DOHH2 (cell line): Measurements from ENCODE around the gene FRYL.

Experiments
- H3F3A ChIP-seq: fragments of 200-600 bp; sonication (generic), shearing (Covaris generic); 2 replicates; pipeline ENCODE4 v1.6.0; 2016; ENCODE audit warnings: antibody characterized with exemption, mild to moderate bottlenecking; ENCODE audit not compliant: control insufficient read depth, insufficient read depth
- H3K27ac ChIP-seq: fragments of 200-600 bp; sonication (generic); 2 replicates; pipeline ENCODE4 v1.5.1; 2014; ENCODE audit warnings: low read depth, mild to moderate bottlenecking, low read length, moderate library complexity
- H3K27me3 ChIP-seq: fragments of 200-600 bp; sonication (generic); 2 replicates; pipeline ENCODE4 v1.6.1; 2014; ENCODE audit warnings: mild to moderate bottlenecking, low read length, mixed read lengths; ENCODE audit not compliant: control insufficient read depth
- H3K36me3 ChIP-seq: fragments of 200-600 bp; sonication (generic); 2 replicates; pipeline ENCODE4 v1.6.1; 2014; ENCODE audit warnings: mild to moderate bottlenecking, low read length, moderate library complexity, mixed read lengths; ENCODE audit not compliant: control insufficient read depth
- H3K4me1 ChIP-seq: fragments of 200-600 bp; sonication (generic); 2 replicates; pipeline ENCODE4 v1.6.1; 2014; ENCODE audit warnings: mild to moderate bottlenecking, low read length, mixed read lengths; ENCODE audit not compliant: control insufficient read depth
- H3K4me2 ChIP-seq: fragments of 200-600 bp; sonication (generic); 2 replicates; pipeline ENCODE4 v1.6.0; 2014; ENCODE audit warnings: mild to moderate bottlenecking, low read length, moderate library complexity
- H3K4me3 ChIP-seq: fragments of 200-600 bp; sonication (generic); 2 replicates; pipeline ENCODE4 v1.5.1; 2014; ENCODE audit warnings: mild to moderate bottlenecking, low read length, mixed read lengths
- H3K79me2 ChIP-seq: fragments of 200-600 bp; sonication (generic); 2 replicates; pipeline ENCODE4 v1.6.1; 2014; ENCODE audit warnings: mild to moderate bottlenecking, low read length, mixed read lengths; ENCODE audit not compliant: control insufficient read depth
- H3K9me2 ChIP-seq: fragments of 200-600 bp; sonication (generic); replicated peaks from 2 replicates; pipeline ENCODE4 v1.6.1; 2014; ENCODE audit warnings: mild to moderate bottlenecking, low read length, mixed read lengths; ENCODE audit not compliant: control insufficient read depth
- H3K9me3 ChIP-seq: fragments of 200-600 bp; sonication (generic); 2 replicates; pipeline ENCODE4 v1.6.1; 2014; ENCODE audit warnings: antibody characterized with exemption, low read length, mixed read lengths; ENCODE audit not compliant: control insufficient read depth, insufficient read depth
- H4K20me1 ChIP-seq: fragments of 200-600 bp; sonication (generic); 2 replicates; pipeline ENCODE4 v1.6.0; 2014; ENCODE audit warnings: low read depth, mild to moderate bottlenecking, antibody characterized with exemption, low read length, moderate library complexity; ENCODE audit not compliant: control insufficient read depth, insufficient read depth
- CTCF ChIP-seq: fragments of 200-600 bp; sonication (generic); IDR thresholded peaks from one replicate; pipeline ENCODE4 v1.5.1; 2014; ENCODE audit warnings: antibody characterized with exemption, mild to moderate bottlenecking, low read depth, low read length; ENCODE audit not compliant: poor library complexity, severe bottlenecking
- EZH2phosphoT487 ChIP-seq: fragments of 200-600 bp; sonication (generic); IDR thresholded peaks from 2 replicates; pipeline ENCODE4 v1.6.1; 2017; ENCODE audit warnings: borderline replicate concordance, mild to moderate bottlenecking, antibody characterized with exemption, low read length, moderate library complexity, mixed read lengths

The FRYL gene

DNA sequence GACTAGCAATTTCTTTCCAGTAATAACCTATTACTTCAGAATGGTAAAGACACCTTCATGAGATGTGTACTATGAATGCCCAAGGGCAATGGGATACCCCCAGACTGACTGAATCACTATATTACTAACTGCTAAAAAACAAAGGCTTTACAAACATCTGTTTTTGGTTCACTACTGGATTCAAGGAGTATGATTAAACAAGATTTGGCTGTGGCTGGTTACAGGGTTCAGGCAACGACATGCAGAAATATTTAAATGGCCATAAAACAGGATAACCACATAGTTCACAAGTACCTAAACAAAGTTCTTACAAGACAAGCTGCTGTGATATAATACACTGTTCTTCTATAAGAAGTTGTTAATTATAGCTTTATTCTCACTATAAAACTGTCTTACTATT, 128.2 kb downstream of the FRYL start:
- peaks cover 3% of the 10 kb centered on the region; the same call in 1 of the 2 replicates for H3K36me3 ChIP-seq
- H3K9me2 ChIP-seq: no peaks in the 10 kb centered on the region
- H3K79me2 ChIP-seq: peaks cover 24% of the 10 kb centered on the region
- no peaks in the 10 kb centered on the region for H3K9me3 ChIP-seq
- no peak overlapping the region for H3K4me3 ChIP-seq
- no peaks in the 10 kb centered on the region for H3K4me1 ChIP-seq
- H3K27ac ChIP-seq: no peak overlapping the region
- no peak overlapping the region for H3K4me2 ChIP-seq
- peaks cover 3% of the 10 kb centered on the region; the same call in 1 of the 2 replicates for H4K20me1 ChIP-seq
- no peak for TF ChIP-seq EZH2phosphoT487
- no peak for TF ChIP-seq CTCF
- no peaks in the 10 kb centered on the region for H3K27me3 ChIP-seq
- H3F3A ChIP-seq: no peaks in the 10 kb centered on the region

DNA sequence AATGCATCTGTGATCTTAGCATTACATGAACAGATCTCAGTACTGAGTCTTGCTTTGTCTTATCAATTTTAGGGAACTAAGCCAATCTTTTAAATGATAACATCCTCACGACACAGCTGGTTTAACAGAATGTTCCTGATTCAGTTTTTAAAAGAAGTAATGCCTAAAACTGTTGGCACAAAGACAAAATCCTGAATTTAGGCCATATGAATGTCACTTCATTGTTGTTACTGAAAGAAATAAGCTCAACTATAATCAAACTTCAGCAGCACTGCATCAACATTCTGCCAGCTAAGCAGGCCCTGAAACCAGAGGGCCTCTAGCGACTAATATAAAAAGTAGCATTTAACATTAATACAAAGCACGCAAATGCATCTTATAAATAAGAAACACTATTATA, 130.6 kb downstream of the FRYL start:
- no peak for TF ChIP-seq EZH2phosphoT487
- TF ChIP-seq CTCF: no peak
- peaks cover 33% of the 10 kb centered on the region for H3K79me2 ChIP-seq

DNA sequence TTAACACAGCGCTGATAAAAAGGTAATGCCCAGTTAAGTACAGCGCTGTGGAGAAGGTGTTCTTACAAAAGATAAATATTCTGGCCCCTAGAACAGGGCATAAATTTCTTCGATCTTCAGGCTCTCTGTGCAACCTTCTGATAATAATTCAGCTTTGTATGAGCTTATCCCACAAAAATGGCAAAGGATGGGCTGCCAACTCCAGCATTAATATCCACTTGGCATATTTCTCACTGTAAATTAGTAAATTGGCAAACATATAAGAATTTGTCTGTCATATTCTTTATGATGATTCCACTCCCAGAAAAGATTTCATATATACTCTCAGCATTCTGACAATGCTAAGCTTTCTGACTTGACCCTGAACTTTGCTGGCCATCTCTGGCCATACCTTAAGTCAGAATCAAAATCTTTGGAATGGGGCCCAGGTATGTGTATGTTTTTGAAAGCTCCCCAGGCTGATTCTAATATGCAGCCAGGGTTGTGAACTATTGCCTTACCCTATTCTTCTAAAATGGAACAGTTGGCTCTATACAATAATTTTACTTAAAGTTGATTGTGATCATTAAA, 134.8 kb downstream of the FRYL start:
- Histone ChIP-seq H3K27me3 (no peaks in the 10 kb centered on the region), H3K36me3 (no peaks in the 10 kb centered on the region), H3K4me2 (no peak overlapping the region), H3K4me3 (no peak overlapping the region), H3K4me1 (no peaks in the 10 kb centered on the region), H3K27ac (no peak overlapping the region), H4K20me1 (no peaks in the 10 kb centered on the region; the same call in 1 of the 2 replicates), H3K79me2 (peaks cover 42% of the 10 kb centered on the region), H3F3A (no peaks in the 10 kb centered on the region), H3K9me2 (no peaks in the 10 kb centered on the region), H3K9me3 (no peaks in the 10 kb centered on the region)
- TF ChIP-seq EZH2phosphoT487 (no peak), CTCF (no peak)

More for the DNA sequence above, 130.6 kb downstream of the FRYL start:
- H3K4me3 ChIP-seq: no peak overlapping the region
- no peaks in the 10 kb centered on the region for H3K9me2 ChIP-seq
- H3K27ac ChIP-seq: no peak overlapping the region
- H4K20me1 ChIP-seq: no peaks in the 10 kb centered on the region; the same call in 1 of the 2 replicates
- no peaks in the 10 kb centered on the region for H3K4me1 ChIP-seq
- no peaks in the 10 kb centered on the region for H3K27me3 ChIP-seq
- H3F3A ChIP-seq: no peaks in the 10 kb centered on the region
- no peak overlapping the region for H3K4me2 ChIP-seq
- H3K36me3 ChIP-seq: peaks cover 3% of the 10 kb centered on the region; the same call in 1 of the 2 replicates
- H3K9me3 ChIP-seq: no peaks in the 10 kb centered on the region
